Fibroblast of villous mesenchyme (primary cell): ENCODE measurements around the gene PDE2A. TPM values are rescaled to one million over a fixed set of nuclear protein-coding genes. Genes with fewer than 3 reads are reported as not detected.

Source experiments
- DNase-seq: peaks from one replicate; pipeline ENCODE4 v3.0.0-alpha.2; 2010; ENCODE audit warnings: low read depth
- H3K4me3 ChIP-seq: 2 replicates; pipeline ENCODE4 v1.5.1; 2011; ENCODE audit warnings: low read depth, mild to moderate bottlenecking, low read length
- CTCF ChIP-seq: IDR thresholded peaks from 2 replicates; pipeline ENCODE4 v1.5.1; 2012; ENCODE audit warnings: low read depth, mild to moderate bottlenecking, low read length; ENCODE audit not compliant: insufficient read depth
- total RNA-seq: library from RNA; depleted of rRNA; stranded (reverse); fragments of >200 nt; gene quantifications from 2 replicates; pipeline ENCODE4 v1.2.3, GENCODE V29; 2012

PDE2A gene
- total RNA-seq, 1 donor = under 0.01 TPM

GRCh38 chr11:72627594-72628281 is 46.5 kb downstream of the PDE2A start:
- no peak for TF ChIP-seq CTCF
- DNase-seq = no peak
- H3K4me3 ChIP-seq = no peak overlapping the region

DNA sequence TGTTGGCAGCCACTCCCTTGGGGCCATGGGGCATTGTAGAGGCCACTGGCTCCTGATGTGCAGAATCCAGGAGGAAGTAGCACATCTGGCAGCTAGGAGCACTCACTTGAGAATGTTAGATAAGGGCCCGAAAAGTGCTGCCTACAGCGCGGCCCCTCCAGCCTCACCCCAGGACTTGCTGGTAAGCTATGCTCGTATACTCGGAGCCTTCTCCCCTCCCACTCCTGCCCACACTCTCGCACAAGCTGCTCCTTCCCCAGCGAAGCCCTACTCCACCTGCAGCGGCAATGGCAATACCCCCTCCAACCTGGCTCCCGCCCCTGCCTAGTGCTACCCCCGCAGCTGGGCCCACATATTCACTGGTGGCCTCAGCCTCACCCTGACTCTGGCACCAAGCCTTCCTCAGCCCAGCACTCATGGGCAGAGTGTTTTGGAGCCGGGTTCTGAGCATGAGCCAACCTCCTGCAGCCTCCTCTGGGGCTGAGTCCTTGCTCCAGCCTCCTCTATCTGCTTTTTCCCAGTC is 47.7 kb downstream of the PDE2A start:
- no peak overlapping the region for H3K4me3 ChIP-seq
- TF ChIP-seq CTCF = no peak
- peak; percentile 12 for DNase-seq

DNA sequence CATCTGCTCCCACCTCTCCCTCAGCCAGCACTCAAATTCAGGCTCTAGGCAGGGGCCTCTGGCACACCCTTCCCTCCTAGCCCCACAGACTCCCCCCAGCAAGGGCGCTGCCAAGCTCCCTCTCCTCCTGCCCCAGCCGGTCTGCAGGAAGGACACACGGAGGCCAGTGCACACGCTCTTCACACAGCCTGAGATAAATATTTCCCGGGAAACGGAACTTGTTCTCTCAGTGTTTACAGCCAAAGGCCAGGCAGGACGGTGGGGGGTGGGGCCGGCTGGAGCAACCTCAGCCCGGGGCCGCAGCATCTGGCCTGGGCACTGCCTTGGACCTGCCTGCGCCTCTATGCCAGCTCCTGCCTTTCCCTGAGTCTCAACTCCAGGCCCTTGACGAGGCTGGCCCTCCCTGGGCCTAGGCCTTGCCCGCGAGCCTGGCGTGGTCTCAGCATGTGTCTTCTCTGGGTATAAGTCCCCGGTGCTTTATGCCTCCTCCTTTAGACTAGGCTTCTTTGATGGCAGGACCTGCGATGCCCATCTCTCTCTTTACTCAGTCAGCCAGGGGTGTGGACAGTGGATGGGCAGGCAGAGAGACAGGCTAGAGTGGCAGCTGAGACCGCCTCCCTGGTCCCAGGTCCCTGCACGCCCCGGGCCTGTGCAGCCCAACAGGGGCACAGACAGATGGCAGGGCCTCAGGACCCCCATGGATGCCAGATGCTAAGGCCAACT is 48.4 kb downstream of the PDE2A start:
- DNase-seq = peak; percentile 62
- TF ChIP-seq CTCF = no peak

DNA sequence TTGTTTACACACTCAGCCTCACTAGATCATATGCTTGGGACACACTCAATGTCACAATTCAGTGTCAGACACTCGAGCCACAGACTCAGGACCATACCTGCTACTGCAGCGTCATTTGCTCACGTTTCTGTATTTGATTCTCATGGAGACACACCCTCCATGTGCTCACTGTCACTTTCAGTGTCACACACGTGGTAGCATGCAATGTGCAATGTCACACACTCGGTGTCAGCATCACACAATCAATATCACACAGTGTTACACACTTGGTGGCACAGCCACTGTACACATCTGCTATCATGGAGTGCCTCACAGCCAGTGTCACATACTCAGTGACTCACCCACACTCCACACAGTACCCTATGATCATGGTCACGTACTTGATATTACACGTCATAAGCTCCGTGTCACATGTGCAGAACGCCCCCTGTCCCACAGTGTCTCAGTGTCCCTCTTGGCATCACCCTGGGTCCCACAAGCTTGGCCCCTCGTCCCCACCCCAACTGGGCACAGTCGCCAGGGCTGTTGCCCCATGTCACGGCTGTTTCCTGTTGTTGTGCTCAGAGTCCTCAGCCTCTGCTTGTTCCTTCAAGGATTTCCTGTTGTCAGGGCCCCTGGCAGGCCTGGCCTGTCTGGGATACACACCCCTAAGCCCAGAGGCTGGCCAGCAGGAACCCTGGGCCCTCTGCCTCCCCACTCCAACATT is 49.6 kb downstream of the PDE2A start:
- no peak for TF ChIP-seq CTCF
- no peak for DNase-seq
- H3K4me3 ChIP-seq = no peak overlapping the region

More for the DNA sequence above, 48.4 kb downstream of the PDE2A start:
- H3K4me3 ChIP-seq = no peak overlapping the region

GRCh38 chr11:72623052-72623451 is 51.2 kb downstream of the PDE2A start:
- no peak for DNase-seq
- no peak overlapping the region for H3K4me3 ChIP-seq
- no peak for TF ChIP-seq CTCF

DNA sequence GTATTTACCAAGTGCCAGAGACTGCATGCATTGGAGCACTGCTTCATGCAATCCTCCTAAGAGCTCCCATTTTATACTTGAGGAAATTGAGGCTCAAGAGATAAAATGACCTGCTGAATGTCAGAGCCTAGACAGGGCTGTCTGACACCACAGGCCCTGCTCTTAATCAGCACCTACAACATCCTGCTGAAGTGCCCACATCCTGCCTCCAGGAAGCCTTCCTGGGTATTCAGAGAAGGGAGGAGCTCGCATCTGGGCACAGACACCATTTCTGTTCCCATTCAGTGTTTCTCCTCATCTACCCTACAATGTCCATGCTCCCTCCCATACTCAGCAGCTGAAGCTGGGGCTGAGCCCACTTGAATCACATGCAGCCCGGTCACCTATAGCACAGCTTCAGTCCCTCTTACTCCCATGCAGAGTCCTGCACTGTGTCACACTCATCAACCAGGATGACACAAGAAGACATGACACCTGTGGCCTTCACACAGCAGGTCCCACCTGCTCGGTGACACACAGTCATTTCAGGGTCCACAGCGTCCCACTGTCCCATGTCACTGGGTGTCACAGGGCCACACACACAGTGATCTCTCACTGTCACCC is 53.1 kb downstream of the PDE2A start:
- no peak for DNase-seq
- no peak for TF ChIP-seq CTCF
- H3K4me3 ChIP-seq = no peak overlapping the region
